Kidney epithelial cell (primary cell): ENCODE measurements around the gene DNAJB8. TPM values are rescaled to one million over a fixed set of nuclear protein-coding genes. Genes with fewer than 3 reads are reported as not detected.

ENCODE experiments used
- DNase-seq: peaks from one replicate; pipeline ENCODE4 v3.0.0-alpha.2; 2010; ENCODE audit warnings: low read depth
- H3K27me3 ChIP-seq: 2 replicates; pipeline ENCODE4 v1.6.0; 2011; ENCODE audit warnings: low read length; ENCODE audit not compliant: control insufficient read depth, insufficient read depth
- H3K36me3 ChIP-seq: 2 replicates; pipeline ENCODE4 v1.5.1; 2011; ENCODE audit warnings: low read length; ENCODE audit not compliant: control insufficient read depth, insufficient read depth
- H3K4me3 ChIP-seq: 2 replicates; pipeline ENCODE4 v1.5.1; 2011; ENCODE audit warnings: low read depth, mild to moderate bottlenecking, control low read depth, low read length
- CTCF ChIP-seq: IDR thresholded peaks from 2 replicates; pipeline ENCODE4 v1.5.1; 2011; ENCODE audit warnings: mild to moderate bottlenecking, moderate library complexity, low read length, control low read depth, inconsistent platforms; ENCODE audit not compliant: insufficient read depth, poor library complexity, severe bottlenecking
- total RNA-seq: library from RNA; depleted of rRNA; stranded (reverse); fragments of >200 nt; gene quantifications from 2 replicates; pipeline ENCODE4 v1.2.3, GENCODE V29; 2015

The DNAJB8 gene
- total RNA-seq, 1 donor from 2014 or later = not detected

- TF ChIP-seq CTCF = no peak
- Histone ChIP-seq H3K4me3 (no peak overlapping the region), H3K36me3 (no peaks in the 10 kb centered on the region), H3K27me3 (peaks cover 79% of the 10 kb centered on the region)
- no peak for DNase-seq
Observed at GRCh38 chr3:128431803-128432300, 34.8 kb downstream of the DNAJB8 start.

- Histone ChIP-seq H3K27me3 (peaks cover 81% of the 10 kb centered on the region), H3K36me3 (no peaks in the 10 kb centered on the region), H3K4me3 (no peak overlapping the region)
- no peak for DNase-seq
- TF ChIP-seq CTCF = no peak
Observed at GRCh38 chr3:128430731-128431130, 36.0 kb downstream of the DNAJB8 start.

- no peak for DNase-seq
- Histone ChIP-seq H3K27me3 (peaks cover 82% of the 10 kb centered on the region), H3K36me3 (no peaks in the 10 kb centered on the region), H3K4me3 (no peak overlapping the region)
- TF ChIP-seq CTCF = no peak
Observed at GRCh38 chr3:128430301-128430700, 36.4 kb downstream of the DNAJB8 start.

GRCh38 chr3:128429751-128430150 lies 36.9 kb downstream of the DNAJB8 start:
- TF ChIP-seq CTCF = no peak
- Histone ChIP-seq H3K36me3 (no peaks in the 10 kb centered on the region), H3K4me3 (no peak overlapping the region), H3K27me3 (peaks cover 81% of the 10 kb centered on the region)
- no peak for DNase-seq

- TF ChIP-seq CTCF = no peak
- Histone ChIP-seq H3K27me3 (peaks cover 80% of the 10 kb centered on the region), H3K36me3 (no peaks in the 10 kb centered on the region), H3K4me3 (no peak overlapping the region)
- no peak for DNase-seq
Observed at GRCh38 chr3:128429275-128429674, 37.4 kb downstream of the DNAJB8 start.
